Adrenal gland (tissue), 5 donors: ENCODE data around the gene CNTN4.

Source experiments
- POLR2A ChIP-seq, 2 donors: fragments of 450-650 bp; IDR thresholded peaks; one replicate each; pipeline ENCODE4 v1.6.1; 2017; ENCODE audit warnings: antibody characterized with exemption in 2 of 2, mild to moderate bottlenecking in 2 of 2, moderate library complexity in 1 of 2
- TF ChIP-seq, protein P1 (sequence below), 6 experiments: fragments of 450-650 bp in 4 of 6; fragments of 200-600 bp in 2 of 6; sonication (generic) in 1 of 6; IDR thresholded peaks; 1 replicate in 5 of 6; 2 replicates in 1 of 6; pipeline versions ENCODE4 v1.5.1 to v1.8.0; 2016 to 2021; ENCODE audit warnings: antibody characterized with exemption in 6 of 6, mild to moderate bottlenecking in 2 of 6, moderate library complexity in 1 of 6
- donor health status: DM: no; HTN: no; CAD: no.

DNA sequence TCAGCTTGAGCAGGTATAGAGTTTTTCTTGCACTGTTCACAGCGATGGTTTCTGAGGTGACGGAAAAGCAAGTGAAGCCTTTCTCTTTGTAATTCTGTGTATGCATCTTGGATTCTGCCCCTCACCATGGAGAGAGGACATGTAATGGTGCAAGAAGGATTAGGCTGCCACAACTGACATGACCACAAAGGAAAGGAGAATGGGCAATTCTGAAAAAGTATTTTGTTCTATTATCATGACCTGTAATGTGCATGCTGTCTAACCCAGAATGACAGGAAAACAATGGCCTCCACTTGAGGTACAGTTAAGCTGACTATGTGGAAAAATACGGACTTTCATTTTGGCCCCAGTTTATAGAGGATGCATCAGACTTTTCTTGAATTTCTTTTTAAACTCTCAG lies 784.6 kb downstream of the CNTN4 start:
- TF ChIP-seq POLR2A (IDR thresholded peaks at IDR 0.05) = no peak
- TF ChIP-seq, protein P1, sequence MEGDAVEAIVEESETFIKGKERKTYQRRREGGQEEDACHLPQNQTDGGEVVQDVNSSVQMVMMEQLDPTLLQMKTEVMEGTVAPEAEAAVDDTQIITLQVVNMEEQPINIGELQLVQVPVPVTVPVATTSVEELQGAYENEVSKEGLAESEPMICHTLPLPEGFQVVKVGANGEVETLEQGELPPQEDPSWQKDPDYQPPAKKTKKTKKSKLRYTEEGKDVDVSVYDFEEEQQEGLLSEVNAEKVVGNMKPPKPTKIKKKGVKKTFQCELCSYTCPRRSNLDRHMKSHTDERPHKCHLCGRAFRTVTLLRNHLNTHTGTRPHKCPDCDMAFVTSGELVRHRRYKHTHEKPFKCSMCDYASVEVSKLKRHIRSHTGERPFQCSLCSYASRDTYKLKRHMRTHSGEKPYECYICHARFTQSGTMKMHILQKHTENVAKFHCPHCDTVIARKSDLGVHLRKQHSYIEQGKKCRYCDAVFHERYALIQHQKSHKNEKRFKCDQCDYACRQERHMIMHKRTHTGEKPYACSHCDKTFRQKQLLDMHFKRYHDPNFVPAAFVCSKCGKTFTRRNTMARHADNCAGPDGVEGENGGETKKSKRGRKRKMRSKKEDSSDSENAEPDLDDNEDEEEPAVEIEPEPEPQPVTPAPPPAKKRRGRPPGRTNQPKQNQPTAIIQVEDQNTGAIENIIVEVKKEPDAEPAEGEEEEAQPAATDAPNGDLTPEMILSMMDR (IDR thresholded peaks at IDR 0.05) = no peak
